Subcutaneous abdominal adipose tissue (tissue), 5 donors: ENCODE data around the gene TDP2.
"Not testable (repeated sequence)": the region's sequence is repeated elsewhere in the genome, so short reads cannot be mapped to it uniquely, and the experiment has no call there.

ENCODE experiments used
- H3K27ac ChIP-seq: one replicate; pipeline ENCODE4 v1.7.0; 2013; ENCODE audit warnings: low read depth, mild to moderate bottlenecking, inconsistent platforms, low read length, moderate library complexity
- H3K27me3 ChIP-seq, 5 donors: one replicate each; pipeline ENCODE4 v1.7.0; 2013; ENCODE audit warnings: low read length in 5 of 5, inconsistent platforms in 1 of 5; ENCODE audit not compliant: control insufficient read depth in 5 of 5, insufficient read depth in 4 of 5
- H3K36me3 ChIP-seq, 5 donors: one replicate each; pipeline ENCODE4 v1.7.0; 2013; ENCODE audit warnings: low read length in 5 of 5; ENCODE audit not compliant: control insufficient read depth in 5 of 5, insufficient read depth in 5 of 5
- H3K4me1 ChIP-seq, 5 donors: one replicate each; pipeline ENCODE4 v1.7.0; 2013; ENCODE audit warnings: low read length in 5 of 5, mild to moderate bottlenecking in 3 of 5, moderate library complexity in 1 of 5; ENCODE audit not compliant: control insufficient read depth in 5 of 5, insufficient read depth in 5 of 5
- H3K4me3 ChIP-seq, 5 donors: one replicate each; pipeline ENCODE4 v1.7.0; 2013; ENCODE audit warnings: low read length in 5 of 5, low read depth in 1 of 5
- H3K9ac ChIP-seq, 5 donors: one replicate each; pipeline ENCODE4 v1.7.0; 2013; ENCODE audit warnings: low read length in 5 of 5, mild to moderate bottlenecking in 4 of 5, moderate library complexity in 3 of 5
- H3K9me3 ChIP-seq, 5 donors: one replicate each; pipeline ENCODE4 v1.7.0; 2013; ENCODE audit warnings: low read length in 5 of 5; ENCODE audit not compliant: control insufficient read depth in 5 of 5
- donor health status: healthy.
- donor health status: healthy.
- donor health status: healthy.
- donor health status: healthy.
- donor health status: healthy.

TDP2 gene

DNA sequence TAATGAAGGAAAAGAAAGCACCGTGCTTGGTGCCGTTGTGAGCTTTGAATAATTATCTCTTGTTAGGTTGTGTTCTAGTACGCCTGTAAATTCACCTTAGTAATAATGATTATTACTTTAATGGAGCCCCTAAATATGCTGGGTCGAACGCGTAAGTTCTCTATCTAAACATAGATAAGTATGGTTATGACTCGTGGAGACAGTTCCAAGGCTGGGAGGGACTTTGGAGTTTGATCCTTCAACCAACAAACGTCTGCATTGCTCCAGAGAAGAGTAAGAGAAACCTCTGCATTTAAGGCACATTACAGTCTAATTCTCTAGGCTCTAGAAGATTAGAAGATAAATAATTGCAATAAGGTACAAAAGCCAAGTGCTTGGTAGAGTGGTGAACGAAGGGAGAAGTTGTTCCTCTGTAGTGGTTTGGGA is 692 bp upstream of the TDP2 start:
- no peaks in the 10 kb centered on the region for H3K27me3 ChIP-seq
- peaks cover 0 to 6% (median 0%) of the 10 kb centered on the region in 5 donors for H3K9me3 ChIP-seq
- H3K4me3 ChIP-seq, result peak overlapping the region; percentile 88 to 100 (median 100)
- peaks cover 0 to 36% (median 31%) of the 10 kb centered on the region in 5 donors for H3K4me1 ChIP-seq
- peak overlapping the region; percentile 79 to 97 (median 91) for H3K9ac ChIP-seq
- H3K36me3 ChIP-seq, result peaks cover 7 to 12% (median 10%) of the 10 kb centered on the region in 5 donors
- H3K27ac ChIP-seq, result peak overlapping the region; percentile 96

DNA sequence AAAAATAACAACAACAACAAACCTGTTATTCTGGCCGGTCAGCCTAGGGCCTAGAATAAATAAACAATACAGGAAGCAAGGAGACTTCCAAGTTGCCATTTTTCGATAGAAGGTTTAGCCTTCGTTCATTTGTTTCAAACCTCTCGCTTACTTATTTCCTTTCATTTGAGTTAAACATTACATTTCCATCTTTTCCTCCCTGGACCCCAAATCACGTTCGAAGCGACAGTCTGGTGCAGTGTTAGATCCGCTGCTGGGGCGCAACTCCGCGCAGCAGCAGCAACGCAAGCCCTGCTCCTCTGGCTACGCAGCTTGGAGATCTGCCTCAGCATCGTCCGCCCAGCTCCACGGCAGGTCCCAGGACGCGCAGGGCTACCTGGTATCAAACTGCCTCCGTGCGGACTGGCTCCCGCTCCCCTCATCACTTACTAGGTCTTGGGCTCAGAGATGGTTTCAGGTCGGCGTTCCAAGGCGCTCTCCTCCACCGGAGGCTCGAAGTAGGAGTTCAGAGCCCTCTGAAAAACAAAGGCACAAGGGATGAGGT is 530 bp downstream of the TDP2 start:
- Histone ChIP-seq H3K4me1 (peaks cover 0 to 36% (median 31%) of the 10 kb centered on the region in 5 donors), H3K9ac (peak overlapping the region; percentile 67 to 97 (median 84)), H3K27ac (peak overlapping the region; percentile 96), H3K9me3 (peaks cover 0 to 6% (median 0%) of the 10 kb centered on the region in 5 donors), H3K27me3 (no peaks in the 10 kb centered on the region), H3K4me3 (peak overlapping the region; percentile 88 to 100 (median 100)), H3K36me3 (peaks cover 7 to 18% (median 15%) of the 10 kb centered on the region in 5 donors)

GRCh38 chr6:24664046-24664987 is 2.4 kb downstream of the TDP2 start:
- no peak overlapping the region for H3K27ac ChIP-seq
- peak overlapping the region in 1 of 5 donors; percentile 56 for H3K9ac ChIP-seq
- H3K4me1 ChIP-seq, result peaks cover 0 to 41% (median 31%) of the 10 kb centered on the region in 5 donors
- H3K9me3 ChIP-seq, result no peaks in the 10 kb centered on the region
- no peaks in the 10 kb centered on the region for H3K27me3 ChIP-seq
- H3K36me3 ChIP-seq, result peaks cover 7 to 18% (median 15%) of the 10 kb centered on the region in 5 donors
- no peak overlapping the region for H3K4me3 ChIP-seq

- H3K27ac ChIP-seq, result no peak overlapping the region
- H3K36me3 ChIP-seq, result peaks cover 9 to 21% (median 16%) of the 10 kb centered on the region in 5 donors
- H3K27me3 ChIP-seq, result no peaks in the 10 kb centered on the region
- no peak overlapping the region for H3K9ac ChIP-seq
- no peak overlapping the region for H3K4me3 ChIP-seq
- H3K4me1 ChIP-seq, result peaks cover 0 to 41% (median 29%) of the 10 kb centered on the region in 5 donors
- no peaks in the 10 kb centered on the region for H3K9me3 ChIP-seq
Observed at GRCh38 chr6:24663189-24663588, 3.5 kb downstream of the TDP2 start.

GRCh38 chr6:24662236-24662635 is 4.5 kb downstream of the TDP2 start:
- Histone ChIP-seq H3K4me1 (peaks cover 0 to 33% (median 20%) of the 10 kb centered on the region in 5 donors), H3K27ac (no peak overlapping the region)

GRCh38 chr6:24661759-24662158 is 4.9 kb downstream of the TDP2 start:
- H3K9me3 ChIP-seq, H3K9ac ChIP-seq, H3K4me3 ChIP-seq, H3K27ac ChIP-seq, H3K27me3 ChIP-seq: not testable (repeated sequence)
- H3K4me1 ChIP-seq, result peaks cover 0 to 33% (median 18%) of the 10 kb centered on the region in 5 donors
- H3K36me3 ChIP-seq, result peaks cover 9 to 24% (median 17%) of the 10 kb centered on the region in 5 donors

More at GRCh38 chr6:24662236-24662635, 4.5 kb downstream of the TDP2 start:
- no peak overlapping the region for H3K9ac ChIP-seq
- no peaks in the 10 kb centered on the region for H3K9me3 ChIP-seq
- no peaks in the 10 kb centered on the region for H3K27me3 ChIP-seq
- H3K36me3 ChIP-seq, result peaks cover 9 to 24% (median 17%) of the 10 kb centered on the region in 5 donors
- H3K4me3 ChIP-seq, result no peak overlapping the region

DNA sequence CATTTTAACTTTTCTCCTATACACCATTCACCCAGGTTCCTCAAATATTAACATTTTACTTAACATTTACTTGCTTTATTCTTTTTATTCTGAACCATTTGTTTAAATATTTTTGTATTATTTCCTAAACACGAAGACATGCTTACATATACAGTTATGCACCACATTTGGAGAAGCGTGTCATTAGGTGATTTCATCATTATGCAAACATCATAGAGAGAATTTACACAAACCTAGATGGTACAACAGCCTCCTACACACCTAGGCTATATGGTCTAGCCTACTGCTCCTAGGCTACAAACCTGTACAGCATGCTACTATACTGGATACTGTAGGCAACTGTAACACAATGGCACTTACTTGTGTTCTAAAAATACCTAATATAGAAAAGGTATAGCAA is 6.6 kb downstream of the TDP2 start:
- peaks cover 12 to 24% (median 18%) of the 10 kb centered on the region in 5 donors for H3K36me3 ChIP-seq
- H3K9me3 ChIP-seq, result no peaks in the 10 kb centered on the region
- H3K4me1 ChIP-seq, result peaks cover 0 to 19% (median 5%) of the 10 kb centered on the region in 5 donors
- H3K27ac ChIP-seq, result no peak overlapping the region
- no peak overlapping the region for H3K4me3 ChIP-seq
- no peaks in the 10 kb centered on the region for H3K27me3 ChIP-seq
- no peak overlapping the region for H3K9ac ChIP-seq

DNA sequence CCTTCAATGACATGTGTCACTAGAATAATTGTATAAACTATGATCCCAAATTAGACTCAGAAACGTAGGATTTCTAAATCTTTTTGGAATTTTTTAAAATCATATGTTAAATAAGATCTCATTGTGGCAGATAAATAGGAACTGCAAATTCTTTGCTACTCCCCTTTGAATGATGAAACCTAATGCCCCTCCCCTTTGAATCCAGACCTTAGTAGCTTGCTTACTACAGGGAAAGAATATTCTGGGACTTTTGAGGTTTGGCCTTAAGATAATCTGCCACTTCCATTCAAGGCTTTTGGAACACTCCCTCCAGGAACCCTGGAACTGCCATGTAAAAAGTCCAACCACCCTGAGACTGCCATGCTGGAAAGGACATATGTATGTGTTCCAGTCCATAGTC is 7.1 kb downstream of the TDP2 start:
- Histone ChIP-seq H3K4me1 (peaks cover 0 to 19% (median 0%) of the 10 kb centered on the region in 5 donors), H3K27ac (no peak overlapping the region), H3K9ac (no peak overlapping the region), H3K4me3 (no peak overlapping the region), H3K36me3 (peaks cover 12 to 24% (median 18%) of the 10 kb centered on the region in 5 donors), H3K9me3 (no peaks in the 10 kb centered on the region), H3K27me3 (no peaks in the 10 kb centered on the region)

- H3K36me3 ChIP-seq, result peaks cover 12 to 24% (median 19%) of the 10 kb centered on the region in 5 donors
- no peak overlapping the region for H3K4me3 ChIP-seq
- H3K27ac ChIP-seq, result no peak overlapping the region
- H3K27me3 ChIP-seq, result no peaks in the 10 kb centered on the region
- no peaks in the 10 kb centered on the region for H3K9me3 ChIP-seq
- H3K9ac ChIP-seq, result no peak overlapping the region
- peaks cover 0 to 17% (median 0%) of the 10 kb centered on the region in 5 donors for H3K4me1 ChIP-seq
Observed at GRCh38 chr6:24658573-24659560, 7.8 kb downstream of the TDP2 start.
